Measurements from ENCODE around the gene RIC3.

RIC3 gene

GRCh38 chr11:8086001-8086479, 82.8 kb downstream of the RIC3 start:
- no peak for DNase-seq

- no peak for DNase-seq
These were observed 83.7 kb downstream of the RIC3 start for GRCh38 chr11:8085011-8085645.

GRCh38 chr11:8084352-8084751, 84.5 kb downstream of the RIC3 start:
- no peak for DNase-seq

DNA sequence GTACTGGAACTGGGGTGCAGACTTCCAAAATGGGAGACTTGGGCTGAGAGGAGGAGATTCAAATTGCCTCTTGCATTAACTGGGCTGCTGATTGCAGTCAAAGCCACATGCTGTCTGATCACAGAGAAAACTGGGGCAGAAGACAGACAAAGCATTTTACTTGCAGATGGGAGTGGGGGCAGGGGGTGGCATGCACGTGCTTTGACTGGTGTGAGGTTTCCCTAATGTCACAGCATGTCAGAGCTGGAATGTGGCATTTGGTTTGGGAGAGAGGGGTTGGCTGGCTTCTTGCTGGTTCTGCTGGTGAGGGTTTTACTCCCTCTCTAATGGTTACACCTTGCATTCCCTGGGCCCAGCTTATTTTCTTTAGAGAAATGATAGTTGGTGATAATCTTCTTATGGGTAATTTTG, 84.9 kb downstream of the RIC3 start:
- DNase-seq: no peak

- no peak for DNase-seq
These were observed 85.8 kb downstream of the RIC3 start for GRCh38 chr11:8083088-8083395.

- DNase-seq: no peak
These were observed 86.3 kb downstream of the RIC3 start for GRCh38 chr11:8082391-8083087.

GRCh38 chr11:8081591-8082250, 87.1 kb downstream of the RIC3 start:
- no peak for DNase-seq

DNA sequence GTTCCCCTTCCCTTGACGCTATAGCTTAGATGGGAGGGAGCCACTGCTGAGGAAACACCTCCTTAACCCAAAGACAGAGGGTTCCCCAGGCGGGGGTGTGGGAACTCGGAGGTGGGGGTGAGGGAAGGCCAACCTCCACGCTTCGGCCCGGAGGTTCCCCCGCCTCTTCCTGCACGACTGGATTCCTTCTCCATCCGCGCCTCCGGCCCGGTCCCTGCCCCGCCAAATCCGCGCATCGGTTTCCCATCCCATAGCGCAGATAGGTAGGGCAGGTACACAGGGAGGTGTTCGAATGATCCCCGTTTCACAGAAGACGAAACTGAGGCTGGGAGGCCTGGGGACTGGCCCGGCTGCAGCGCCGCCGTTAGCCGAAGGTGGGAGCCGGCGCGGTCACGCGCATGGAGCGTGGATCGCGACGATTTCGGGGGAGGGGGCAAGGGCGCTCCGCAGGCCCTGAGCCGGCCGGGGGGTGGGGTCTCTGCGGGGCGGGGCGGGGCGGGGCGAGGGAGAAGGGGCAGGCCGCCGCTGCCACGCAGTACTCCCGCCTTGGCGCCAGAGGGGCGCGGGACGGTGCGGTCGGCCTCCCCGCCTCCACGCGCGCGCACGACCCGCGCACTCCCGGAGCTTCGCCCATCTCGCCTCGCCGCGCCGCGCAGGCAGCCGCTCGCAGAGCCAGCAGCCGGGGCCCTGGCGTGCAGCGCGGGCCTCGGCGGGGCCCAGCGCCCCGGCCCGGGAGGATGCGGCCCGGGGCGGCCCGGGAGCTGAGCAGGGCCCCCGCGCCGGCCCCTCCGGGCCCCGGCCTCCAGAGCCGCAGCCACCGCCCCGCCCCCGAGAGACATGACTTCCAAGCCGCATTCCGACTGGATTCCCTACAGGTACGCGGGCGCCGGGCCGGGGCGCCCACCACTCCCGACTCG, 87.9 kb downstream of the RIC3 start, which contains the start of gene TUB:
TSS of gene TUB (plus strand) at position 538 of the 917 bp plus-strand sequence. CDS start at position 838, 300 bp downstream.
- DNase-seq: no peak

GRCh38 chr11:8080069-8080670, 88.7 kb downstream of the RIC3 start:
- no peak for DNase-seq

DNA sequence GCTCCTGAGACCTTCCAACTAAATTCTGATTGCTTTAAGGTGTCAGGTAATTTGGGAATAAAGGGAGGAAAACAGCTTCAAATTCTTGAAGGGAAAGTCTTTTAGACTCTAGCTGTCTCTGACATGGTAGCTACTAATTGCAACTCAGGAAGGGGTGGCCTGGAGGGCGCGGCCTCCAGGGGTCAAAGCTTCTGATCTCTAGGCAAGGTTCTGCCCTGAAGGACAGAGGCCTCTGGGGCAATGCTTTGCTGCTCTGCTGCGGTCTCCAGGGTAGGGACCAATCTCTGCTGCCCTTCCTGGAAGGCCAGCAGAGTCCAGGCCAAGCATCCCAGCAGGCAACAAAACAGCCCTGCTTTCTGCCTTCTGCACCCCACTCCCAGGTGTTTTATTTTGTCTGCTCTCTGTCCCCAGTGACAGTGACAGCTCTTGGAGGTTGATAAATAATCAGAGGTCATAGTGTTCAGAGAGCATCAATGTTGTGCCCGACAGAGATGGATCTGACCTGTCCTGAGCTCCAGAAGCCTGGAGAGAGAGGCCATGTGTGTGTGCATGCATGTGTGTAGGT, 89.6 kb downstream of the RIC3 start:
- DNase-seq: no peak

DNA sequence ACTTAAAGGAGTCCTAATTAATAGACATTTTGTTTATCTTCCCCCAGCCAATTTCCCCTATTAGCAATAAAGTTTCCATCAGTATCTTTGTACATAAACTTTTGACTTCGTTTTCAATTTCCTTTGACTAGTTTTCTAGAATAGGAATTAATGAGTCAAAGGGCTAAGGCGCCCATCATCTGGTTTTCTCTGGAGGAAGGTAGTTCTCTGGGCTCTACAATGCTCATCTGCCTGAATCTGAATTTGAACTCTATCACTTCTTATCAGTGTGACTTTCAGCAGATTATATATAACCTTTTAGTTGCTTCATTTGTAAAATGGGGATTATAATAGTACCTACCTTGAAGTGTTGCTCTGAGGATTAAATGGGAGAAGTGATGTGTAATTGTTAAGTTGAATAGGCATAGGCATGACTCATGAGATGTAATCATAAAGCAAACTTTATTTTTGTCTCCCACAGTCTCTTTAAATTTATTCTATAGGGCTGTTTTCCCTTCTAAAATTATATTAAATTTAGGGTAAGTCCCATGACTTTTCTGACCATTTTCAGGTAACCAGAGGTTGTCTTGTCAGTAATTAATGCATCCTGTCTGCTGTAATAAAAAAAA, 93.6 kb downstream of the RIC3 start:
- DNase-seq: no peak

- no peak for DNase-seq
These were observed 96.9 kb downstream of the RIC3 start for GRCh38 chr11:8071616-8072581.

GRCh38 chr11:8070417-8071115, 98.3 kb downstream of the RIC3 start:
- DNase-seq: no peak

DNA sequence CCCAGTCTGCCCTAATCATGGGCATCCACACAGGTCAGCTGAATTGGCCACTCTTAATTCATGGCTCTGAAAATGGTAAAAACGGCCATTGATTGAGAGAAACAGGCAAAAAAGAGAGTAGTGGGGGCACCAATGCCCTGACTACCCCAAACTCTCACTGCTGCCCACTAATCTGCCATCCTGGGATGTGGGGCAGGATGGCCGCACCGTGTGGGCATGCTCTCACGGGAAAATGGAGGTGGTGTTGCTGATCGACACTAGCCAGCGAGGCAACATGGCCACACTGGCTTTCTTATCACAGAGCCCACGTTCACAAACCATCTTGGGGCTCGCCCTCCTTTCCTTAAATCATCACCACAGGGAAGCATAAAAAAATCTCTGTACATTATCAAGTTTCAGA, 99.1 kb downstream of the RIC3 start:
- no peak for DNase-seq

DNA sequence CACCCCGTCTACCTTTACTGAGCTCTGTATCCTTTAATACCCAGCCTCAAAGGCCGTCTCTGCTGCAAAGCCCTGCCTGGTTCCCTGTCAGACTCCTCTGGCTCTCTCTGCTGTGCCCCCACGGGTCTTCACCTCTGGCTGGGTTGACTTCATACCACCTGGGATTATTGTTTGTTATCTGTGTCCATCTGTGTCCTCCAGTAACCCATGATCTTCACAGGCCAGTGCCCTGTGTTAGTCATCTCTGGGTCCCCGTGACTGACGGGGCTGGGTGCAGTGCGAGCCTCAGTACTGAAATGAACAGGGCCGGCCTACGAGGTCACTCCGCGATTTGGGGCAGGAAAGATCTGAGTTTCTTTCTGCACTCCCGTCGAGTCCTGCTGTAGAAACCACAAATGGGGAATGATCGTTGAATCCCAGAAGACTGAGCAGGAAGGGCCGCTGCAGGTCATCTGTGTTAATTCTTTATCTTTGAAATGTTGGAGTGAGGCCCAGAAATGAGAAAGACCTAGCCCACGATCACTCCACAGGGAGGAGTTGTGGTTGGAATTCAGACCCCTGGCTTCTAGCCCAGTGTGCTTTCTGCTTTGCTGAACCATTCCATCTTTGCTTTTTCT, 100.1 kb downstream of the RIC3 start:
- no peak for DNase-seq

DNA sequence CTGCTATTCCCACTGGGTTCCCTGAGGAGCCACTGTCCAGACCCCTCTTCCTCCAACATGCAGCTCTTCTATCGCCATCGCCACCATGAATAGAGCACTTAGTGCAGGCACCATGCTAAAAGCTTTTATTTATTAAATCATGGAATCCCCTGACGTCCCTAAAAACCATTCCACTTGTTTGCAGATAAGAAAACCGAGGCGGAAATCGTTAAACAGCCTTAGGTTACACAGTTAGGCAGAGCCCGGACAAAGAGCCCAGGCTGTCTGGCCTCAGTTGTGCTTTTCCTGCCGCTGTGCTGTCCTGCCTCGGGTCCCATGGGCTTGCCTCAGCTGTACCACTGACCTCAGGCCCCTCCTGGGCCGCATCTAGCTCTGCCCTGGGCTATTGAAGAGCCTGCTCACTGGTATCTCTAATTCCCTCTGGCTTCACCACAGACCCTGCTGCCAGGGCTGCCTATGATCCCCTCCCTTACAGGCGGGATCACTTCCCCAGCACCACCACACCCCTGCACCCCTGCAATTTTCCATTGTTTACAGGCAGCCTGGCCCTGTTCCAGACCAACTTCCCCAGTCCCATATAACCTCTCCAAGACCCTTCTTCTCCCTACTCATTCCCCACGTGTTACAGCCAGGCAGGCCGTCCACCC, 100.8 kb downstream of the RIC3 start:
- DNase-seq: no peak

GRCh38 chr11:8067567-8067928, 101.3 kb downstream of the RIC3 start:
- DNase-seq: no peak

DNA sequence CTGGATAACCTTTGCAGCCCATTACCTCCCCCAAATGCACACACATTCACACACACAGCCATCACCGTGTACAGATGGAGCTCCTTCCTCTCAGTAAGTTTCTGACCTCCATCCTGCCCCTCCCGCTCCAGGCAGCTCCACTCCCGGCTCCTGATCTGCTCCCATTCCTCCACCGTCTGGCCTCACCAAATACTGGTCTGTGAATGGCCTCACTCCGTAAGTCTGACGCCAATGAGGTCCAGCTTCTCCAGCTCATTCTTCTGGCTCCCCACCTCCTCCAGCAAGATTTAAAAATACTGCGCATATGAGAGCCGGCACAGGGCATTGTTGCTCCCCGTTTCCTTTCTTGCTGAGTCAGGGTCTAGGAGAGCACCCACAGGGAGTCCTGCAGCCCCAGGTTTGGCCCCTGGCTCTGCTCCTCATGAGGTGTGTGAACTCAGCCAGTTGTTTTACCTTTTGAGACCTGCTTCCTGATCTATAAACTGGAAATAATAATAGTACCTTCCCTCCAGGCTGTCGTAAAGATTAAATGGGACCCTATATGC, 101.8 kb downstream of the RIC3 start:
- DNase-seq: no peak

All from NCI-H1048 (cell line).